ENCODE measurements around the gene OR2F2. TPM values are rescaled to one million over a fixed set of nuclear protein-coding genes. Genes with fewer than 3 reads are reported as not detected.

OR2F2 gene
- not detected for polyA plus RNA-seq
- long read RNA-seq, donor 1, result 0 reads
- long read RNA-seq, donor 2, result 0 reads
- long read RNA-seq, donor 3, result 0 reads
- long read RNA-seq, donor 4, result 0 reads
- long read RNA-seq, donor 5, result 0 reads
- long read RNA-seq, donor 6, result 0 reads
- long read RNA-seq, donor 7, result 0 reads
- long read RNA-seq, donor 8, result 0 reads
- long read RNA-seq, donor 9, result 0 reads
- long read RNA-seq, donor 10, result 0 reads

GRCh38 chr7:143934526-143935325 is at the start of gene OR2F2:
Gene OR2F2 (plus strand): TSS chr7:143935233. CDS start chr7:143935233, 0 bp downstream.
- no peak for FAIRE-seq
- 72 to 81% (median 73%) methylated on average over 3 of the region's 3 CpGs for WGBS, 3 donors

GRCh38 chr7:143885951-143886350 is 49.1 kb upstream of the OR2F2 start:
- peaks cover 0 to 5% of the 10 kb centered on the region in 2 donors for H3K9me3 ChIP-seq (ENCODE audit: control insufficient read depth in 2 of 2, insufficient read depth in 1 of 2, low read depth in 1 of 2, low read length in 1 of 2)
- no peak overlapping the region for H3K4me3 ChIP-seq (ENCODE audit: low read depth in 1 of 3, low read length in 3 of 3)
- no peaks in the 10 kb centered on the region for H3K27me3 ChIP-seq (ENCODE audit: control insufficient read depth in 3 of 3, insufficient read depth in 3 of 3, low read length in 3 of 3)
- WGBS, 3 donors, result 76 to 91% (median 87%) methylated on average over 3 of the region's 3 CpGs
- H3K27ac ChIP-seq (ENCODE audit: low read depth in 1 of 3, low read length in 2 of 3), result no peak overlapping the region
- H3K4me1 ChIP-seq (ENCODE audit: control insufficient read depth in 3 of 3, insufficient read depth in 2 of 3, low read depth in 1 of 3, low read length in 2 of 3), result peaks cover 0 to 8% (median 2%) of the 10 kb centered on the region in 3 donors
- DNase-seq (no peak), FAIRE-seq (no peak)
- H3K36me3 ChIP-seq (ENCODE audit: control insufficient read depth in 3 of 3, insufficient read depth in 2 of 3, low read depth in 1 of 3, low read length in 3 of 3), result peaks cover 0 to 1% (median 0%) of the 10 kb centered on the region in 3 donors

More at GRCh38 chr7:143934526-143935325, at the start of gene OR2F2:
- DNase-seq, result no peak
- no peaks in the 10 kb centered on the region for H3K4me1 ChIP-seq (ENCODE audit: control insufficient read depth in 3 of 3, insufficient read depth in 2 of 3, low read depth in 1 of 3, low read length in 2 of 3)
- H3K27ac ChIP-seq (ENCODE audit: low read depth in 1 of 3, low read length in 2 of 3), result no peak within 1 kb of the TSS
- no peaks in the 10 kb centered on the region for H3K36me3 ChIP-seq (ENCODE audit: control insufficient read depth in 3 of 3, insufficient read depth in 2 of 3, low read depth in 1 of 3, low read length in 3 of 3)
- H3K4me3 ChIP-seq (ENCODE audit: low read depth in 1 of 3, low read length in 3 of 3), result no peak within 1 kb of the TSS
- peaks cover 0 to 10% of the 10 kb centered on the region in 2 donors for H3K9me3 ChIP-seq (ENCODE audit: control insufficient read depth in 2 of 2, insufficient read depth in 1 of 2, low read depth in 1 of 2, low read length in 1 of 2)
- no peaks in the 10 kb centered on the region for H3K27me3 ChIP-seq (ENCODE audit: control insufficient read depth in 3 of 3, insufficient read depth in 3 of 3, low read length in 3 of 3)

- FAIRE-seq, result no peak
- H3K4me1 ChIP-seq (ENCODE audit: control insufficient read depth in 3 of 3, insufficient read depth in 2 of 3, low read depth in 1 of 3, low read length in 2 of 3), result peaks cover 0 to 3% (median 2%) of the 10 kb centered on the region in 3 donors
- 90 to 94% (median 93%) methylated on average over 6 of the region's 6 CpGs for WGBS, 3 donors
Observed at GRCh38 chr7:143886826-143887477, 48.1 kb upstream of the OR2F2 start.

GRCh38 chr7:143889068-143889467 is 46.0 kb upstream of the OR2F2 start:
- Histone ChIP-seq H3K36me3 (ENCODE audit: control insufficient read depth in 3 of 3, insufficient read depth in 2 of 3, low read depth in 1 of 3, low read length in 3 of 3) (peaks cover 0 to 3% (median 0%) of the 10 kb centered on the region in 3 donors), H3K27ac (ENCODE audit: low read depth in 1 of 3, low read length in 2 of 3) (no peak overlapping the region), H3K4me3 (ENCODE audit: low read depth in 1 of 3, low read length in 3 of 3) (no peak overlapping the region), H3K4me1 (ENCODE audit: control insufficient read depth in 3 of 3, insufficient read depth in 2 of 3, low read depth in 1 of 3, low read length in 2 of 3) (peaks cover 0 to 2% (median 0%) of the 10 kb centered on the region in 3 donors), H3K27me3 (ENCODE audit: control insufficient read depth in 3 of 3, insufficient read depth in 3 of 3, low read length in 3 of 3) (no peaks in the 10 kb centered on the region), H3K9me3 (ENCODE audit: control insufficient read depth in 2 of 2, insufficient read depth in 1 of 2, low read depth in 1 of 2, low read length in 1 of 2) (peaks cover 0 to 10% of the 10 kb centered on the region in 2 donors)
- no peak for FAIRE-seq
- WGBS, 3 donors, result 86 to 96% (median 95%) methylated on average over 2 of the region's 2 CpGs
- DNase-seq, result no peak

More at GRCh38 chr7:143886826-143887477, 48.1 kb upstream of the OR2F2 start:
- no peak for DNase-seq
- H3K36me3 ChIP-seq (ENCODE audit: control insufficient read depth in 3 of 3, insufficient read depth in 2 of 3, low read depth in 1 of 3, low read length in 3 of 3), result no peaks in the 10 kb centered on the region
- H3K27me3 ChIP-seq (ENCODE audit: control insufficient read depth in 3 of 3, insufficient read depth in 3 of 3, low read length in 3 of 3), result no peaks in the 10 kb centered on the region
- peaks cover 0 to 5% of the 10 kb centered on the region in 2 donors for H3K9me3 ChIP-seq (ENCODE audit: control insufficient read depth in 2 of 2, insufficient read depth in 1 of 2, low read depth in 1 of 2, low read length in 1 of 2)
- no peak overlapping the region for H3K27ac ChIP-seq (ENCODE audit: low read depth in 1 of 3, low read length in 2 of 3)
- no peak overlapping the region for H3K4me3 ChIP-seq (ENCODE audit: low read depth in 1 of 3, low read length in 3 of 3)

- WGBS, 3 donors, result 94 to 96% (median 95%) methylated on average over 2 of the region's 2 CpGs
- Histone ChIP-seq H3K4me3 (ENCODE audit: low read depth in 1 of 3, low read length in 3 of 3) (no peak overlapping the region), H3K36me3 (ENCODE audit: control insufficient read depth in 3 of 3, insufficient read depth in 2 of 3, low read depth in 1 of 3, low read length in 3 of 3) (peaks cover 0 to 3% (median 0%) of the 10 kb centered on the region in 3 donors), H3K27me3 (ENCODE audit: control insufficient read depth in 3 of 3, insufficient read depth in 3 of 3, low read length in 3 of 3) (no peaks in the 10 kb centered on the region), H3K27ac (ENCODE audit: low read depth in 1 of 3, low read length in 2 of 3) (peak overlapping the region in 1 of 3 donors; percentile 45), H3K4me1 (ENCODE audit: control insufficient read depth in 3 of 3, insufficient read depth in 2 of 3, low read depth in 1 of 3, low read length in 2 of 3) (no peaks in the 10 kb centered on the region), H3K9me3 (ENCODE audit: control insufficient read depth in 2 of 2, insufficient read depth in 1 of 2, low read depth in 1 of 2, low read length in 1 of 2) (peaks cover 0 to 10% of the 10 kb centered on the region in 2 donors)
- FAIRE-seq, result no peak
- peak; percentile 43 to 49 for DNase-seq
Observed at GRCh38 chr7:143890558-143890957, 44.5 kb upstream of the OR2F2 start.

- Histone ChIP-seq H3K4me3 (ENCODE audit: low read depth in 1 of 3, low read length in 3 of 3) (no peak overlapping the region), H3K4me1 (ENCODE audit: control insufficient read depth in 3 of 3, insufficient read depth in 2 of 3, low read depth in 1 of 3, low read length in 2 of 3) (no peaks in the 10 kb centered on the region), H3K9me3 (ENCODE audit: control insufficient read depth in 2 of 2, insufficient read depth in 1 of 2, low read depth in 1 of 2, low read length in 1 of 2) (peaks cover 0 to 10% of the 10 kb centered on the region in 2 donors), H3K36me3 (ENCODE audit: control insufficient read depth in 3 of 3, insufficient read depth in 2 of 3, low read depth in 1 of 3, low read length in 3 of 3) (peaks cover 0 to 3% (median 0%) of the 10 kb centered on the region in 3 donors), H3K27me3 (ENCODE audit: control insufficient read depth in 3 of 3, insufficient read depth in 3 of 3, low read length in 3 of 3) (no peaks in the 10 kb centered on the region), H3K27ac (ENCODE audit: low read depth in 1 of 3, low read length in 2 of 3) (no peak overlapping the region)
- DNase-seq (no peak), FAIRE-seq (no peak)
- WGBS, 3 donors, result 55 to 68% (median 62%) methylated on average over 2 of the region's 2 CpGs
Observed at GRCh38 chr7:143891457-143891856, 43.6 kb upstream of the OR2F2 start.

GRCh38 chr7:143892527-143893300 is 42.3 kb upstream of the OR2F2 start:
- Histone ChIP-seq H3K27me3 (ENCODE audit: control insufficient read depth in 3 of 3, insufficient read depth in 3 of 3, low read length in 3 of 3) (no peaks in the 10 kb centered on the region), H3K9me3 (ENCODE audit: control insufficient read depth in 2 of 2, insufficient read depth in 1 of 2, low read depth in 1 of 2, low read length in 1 of 2) (peaks cover 0 to 10% of the 10 kb centered on the region in 2 donors), H3K4me1 (ENCODE audit: control insufficient read depth in 3 of 3, insufficient read depth in 2 of 3, low read depth in 1 of 3, low read length in 2 of 3) (no peaks in the 10 kb centered on the region), H3K4me3 (ENCODE audit: low read depth in 1 of 3, low read length in 3 of 3) (no peak overlapping the region), H3K27ac (ENCODE audit: low read depth in 1 of 3, low read length in 2 of 3) (no peak overlapping the region), H3K36me3 (ENCODE audit: control insufficient read depth in 3 of 3, insufficient read depth in 2 of 3, low read depth in 1 of 3, low read length in 3 of 3) (peaks cover 0 to 3% (median 0%) of the 10 kb centered on the region in 3 donors)
- no peak for FAIRE-seq
- 80 to 89% (median 83%) methylated on average over 5 of the region's 5 CpGs for WGBS, 3 donors
- peak in 1 of 2 donors; percentile 51 for DNase-seq

- DNase-seq, result no peak
- Histone ChIP-seq H3K9me3 (ENCODE audit: control insufficient read depth in 2 of 2, insufficient read depth in 1 of 2, low read depth in 1 of 2, low read length in 1 of 2) (peaks cover 0 to 10% of the 10 kb centered on the region in 2 donors), H3K36me3 (ENCODE audit: control insufficient read depth in 3 of 3, insufficient read depth in 2 of 3, low read depth in 1 of 3, low read length in 3 of 3) (peaks cover 0 to 3% (median 0%) of the 10 kb centered on the region in 3 donors), H3K27ac (ENCODE audit: low read depth in 1 of 3, low read length in 2 of 3) (no peak overlapping the region), H3K4me3 (ENCODE audit: low read depth in 1 of 3, low read length in 3 of 3) (no peak overlapping the region), H3K27me3 (ENCODE audit: control insufficient read depth in 3 of 3, insufficient read depth in 3 of 3, low read length in 3 of 3) (no peaks in the 10 kb centered on the region), H3K4me1 (ENCODE audit: control insufficient read depth in 3 of 3, insufficient read depth in 2 of 3, low read depth in 1 of 3, low read length in 2 of 3) (peaks cover 3 to 12% (median 5%) of the 10 kb centered on the region in 3 donors)
- no peak for FAIRE-seq
Observed at GRCh38 chr7:143896667-143897066, 38.4 kb upstream of the OR2F2 start.
